Vagina (tissue), 2 donors: ENCODE measurements around the gene ANKRD7. TPM values are rescaled to one million over a fixed set of nuclear protein-coding genes. Genes with fewer than 3 reads are reported as not detected.

ENCODE experiments used
- DNase-seq, 2 donors: peaks; one replicate each; pipeline ENCODE4 v3.0.0-alpha.2; 2017; ENCODE audit errors: extremely low spot score in 2 of 2
- H3K27ac ChIP-seq: fragments of 200-600 bp; sonication (generic); one replicate; pipeline ENCODE4 v1.5.1; 2019
- H3K27me3 ChIP-seq: fragments of 200-600 bp; sonication (generic); one replicate; pipeline ENCODE4 v1.5.1; 2019
- H3K36me3 ChIP-seq, 2 donors: fragments of 200-600 bp; sonication (generic); one replicate each; pipeline ENCODE4 v1.5.1; 2017 to 2019
- H3K4me1 ChIP-seq: fragments of 200-600 bp; sonication (generic); one replicate; pipeline ENCODE4 v1.5.1; 2019
- H3K4me3 ChIP-seq, 2 donors: fragments of 200-600 bp; sonication (generic); 1 replicate in 1 of 2; 2 replicates in 1 of 2; pipeline ENCODE4 v1.5.1; 2016 to 2019
- H3K9me3 ChIP-seq: fragments of 200-600 bp; sonication (generic); one replicate; pipeline ENCODE4 v1.5.1; 2019
- POLR2A ChIP-seq, 2 donors: fragments of 450-650 bp; IDR thresholded peaks; one replicate each; pipeline ENCODE4 v1.6.1; 2017; ENCODE audit warnings: antibody characterized with exemption in 2 of 2, mild to moderate bottlenecking in 2 of 2, moderate library complexity in 2 of 2
- POLR2AphosphoS5 ChIP-seq, 2 donors: sonication (generic); formaldehyde crosslinking; IDR thresholded peaks; one replicate each; pipeline ENCODE4 v1.9.0; 2017; ENCODE audit warnings: antibody characterized with exemption in 2 of 2, mild to moderate bottlenecking in 2 of 2, low read depth in 1 of 2; ENCODE audit not compliant: insufficient read depth in 1 of 2
- intact Hi-C: fragments of 100-400 bp; cut with DNase I; formaldehyde crosslinking; loops from one replicate; pipeline ENCODE4 v1.15.1; 2023
- total RNA-seq: library from RNA; depleted of rRNA; stranded (reverse); fragments of >200 nt; gene quantifications from one replicate; pipeline ENCODE4 v1.2.3, GENCODE V29; 2016
- TF ChIP-seq, protein P1 (sequence below), 3 experiments: fragments of 450-650 bp in 2 of 3; fragments of 200-600 bp in 1 of 3; sonication (generic) in 1 of 3; IDR thresholded peaks; one replicate each; pipeline ENCODE4 v1.5.1; 2017 to 2019; ENCODE audit warnings: antibody characterized with exemption in 3 of 3, mild to moderate bottlenecking in 2 of 3, moderate library complexity in 2 of 3

The ANKRD7 gene, protein sequence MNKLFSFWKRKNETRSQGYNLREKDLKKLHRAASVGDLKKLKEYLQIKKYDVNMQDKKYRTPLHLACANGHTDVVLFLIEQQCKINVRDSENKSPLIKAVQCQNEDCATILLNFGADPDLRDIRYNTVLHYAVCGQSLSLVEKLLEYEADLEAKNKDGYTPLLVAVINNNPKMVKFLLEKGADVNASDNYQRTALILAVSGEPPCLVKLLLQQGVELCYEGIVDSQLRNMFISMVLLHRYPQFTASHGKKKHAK
- total RNA-seq, result 1.5 TPM

DNA sequence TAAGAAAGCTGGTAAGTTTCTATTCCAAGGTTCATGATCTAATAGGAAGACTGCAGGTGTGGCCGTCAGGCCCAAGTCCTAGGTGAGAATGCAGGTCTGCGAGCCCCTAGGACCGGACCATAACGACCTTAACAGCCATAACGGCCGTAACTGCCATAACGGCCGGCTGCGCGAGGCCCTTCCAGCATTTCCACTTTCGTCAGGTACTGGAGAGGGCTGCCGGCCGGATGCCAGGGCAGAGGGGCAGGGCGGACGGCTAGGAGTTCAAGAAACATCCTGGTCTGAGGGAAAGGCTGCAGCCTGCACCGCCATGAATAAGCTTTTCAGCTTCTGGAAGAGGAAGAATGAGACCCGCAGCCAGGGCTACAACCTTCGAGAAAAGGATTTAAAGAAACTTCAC lies at the start of gene ANKRD7:
ANKRD7 (plus strand) TSS at position 184 of the 400 bp plus-strand sequence; CDS start at position 311, 127 bp downstream.
- H3K27ac ChIP-seq, result no peak within 1 kb of the TSS
- H3K4me1 ChIP-seq, result no peaks in the 10 kb centered on the region
- H3K27me3 ChIP-seq, result no peaks in the 10 kb centered on the region
- no peaks in the 10 kb centered on the region for H3K9me3 ChIP-seq
- intact Hi-C loops, result no loop called here
- no peak for TF ChIP-seq POLR2AphosphoS5 (IDR thresholded peaks at IDR 0.05; ENCODE audit: insufficient read depth in 1 of 2, low read depth in 1 of 2)
- TF ChIP-seq, protein P1, sequence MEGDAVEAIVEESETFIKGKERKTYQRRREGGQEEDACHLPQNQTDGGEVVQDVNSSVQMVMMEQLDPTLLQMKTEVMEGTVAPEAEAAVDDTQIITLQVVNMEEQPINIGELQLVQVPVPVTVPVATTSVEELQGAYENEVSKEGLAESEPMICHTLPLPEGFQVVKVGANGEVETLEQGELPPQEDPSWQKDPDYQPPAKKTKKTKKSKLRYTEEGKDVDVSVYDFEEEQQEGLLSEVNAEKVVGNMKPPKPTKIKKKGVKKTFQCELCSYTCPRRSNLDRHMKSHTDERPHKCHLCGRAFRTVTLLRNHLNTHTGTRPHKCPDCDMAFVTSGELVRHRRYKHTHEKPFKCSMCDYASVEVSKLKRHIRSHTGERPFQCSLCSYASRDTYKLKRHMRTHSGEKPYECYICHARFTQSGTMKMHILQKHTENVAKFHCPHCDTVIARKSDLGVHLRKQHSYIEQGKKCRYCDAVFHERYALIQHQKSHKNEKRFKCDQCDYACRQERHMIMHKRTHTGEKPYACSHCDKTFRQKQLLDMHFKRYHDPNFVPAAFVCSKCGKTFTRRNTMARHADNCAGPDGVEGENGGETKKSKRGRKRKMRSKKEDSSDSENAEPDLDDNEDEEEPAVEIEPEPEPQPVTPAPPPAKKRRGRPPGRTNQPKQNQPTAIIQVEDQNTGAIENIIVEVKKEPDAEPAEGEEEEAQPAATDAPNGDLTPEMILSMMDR (IDR thresholded peaks at IDR 0.05), result no peak
- no peak for TF ChIP-seq POLR2A (IDR thresholded peaks at IDR 0.05)
- no peak for DNase-seq
- no peaks in the 10 kb centered on the region for H3K36me3 ChIP-seq
- H3K4me3 ChIP-seq, result no peak within 1 kb of the TSS

DNA sequence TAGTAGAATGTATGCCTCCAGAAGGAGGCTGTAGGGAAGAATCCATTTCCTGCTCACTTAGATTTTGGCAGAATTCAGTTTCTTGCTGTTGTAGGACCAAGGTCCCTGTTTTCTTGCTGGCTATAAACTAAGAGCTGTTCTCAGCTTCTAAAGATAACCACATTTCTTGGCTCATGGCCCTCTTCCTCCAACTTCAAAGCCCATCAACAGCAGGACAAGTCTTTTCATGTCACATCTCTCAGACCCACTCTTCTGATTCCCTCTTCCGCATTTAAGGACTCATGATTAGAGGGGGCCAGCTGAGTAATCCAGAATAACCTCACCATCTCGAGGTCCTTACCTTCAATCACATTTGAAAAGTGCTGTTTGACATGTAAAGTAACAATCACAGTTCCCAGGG lies 48.8 kb upstream of the ANKRD7 start:
- no peak for DNase-seq
- H3K9me3 ChIP-seq, result no peaks in the 10 kb centered on the region
- no peaks in the 10 kb centered on the region for H3K27me3 ChIP-seq
- no peaks in the 10 kb centered on the region for H3K4me1 ChIP-seq
- no peaks in the 10 kb centered on the region for H3K36me3 ChIP-seq
- H3K27ac ChIP-seq, result no peak overlapping the region
- no peak overlapping the region for H3K4me3 ChIP-seq
- intact Hi-C loops, result no loop called here
- TF ChIP-seq, protein P1 (IDR thresholded peaks at IDR 0.05), result no peak
- TF ChIP-seq POLR2A (IDR thresholded peaks at IDR 0.05) (no peak), POLR2AphosphoS5 (IDR thresholded peaks at IDR 0.05; ENCODE audit: insufficient read depth in 1 of 2, low read depth in 1 of 2) (no peak)

DNA sequence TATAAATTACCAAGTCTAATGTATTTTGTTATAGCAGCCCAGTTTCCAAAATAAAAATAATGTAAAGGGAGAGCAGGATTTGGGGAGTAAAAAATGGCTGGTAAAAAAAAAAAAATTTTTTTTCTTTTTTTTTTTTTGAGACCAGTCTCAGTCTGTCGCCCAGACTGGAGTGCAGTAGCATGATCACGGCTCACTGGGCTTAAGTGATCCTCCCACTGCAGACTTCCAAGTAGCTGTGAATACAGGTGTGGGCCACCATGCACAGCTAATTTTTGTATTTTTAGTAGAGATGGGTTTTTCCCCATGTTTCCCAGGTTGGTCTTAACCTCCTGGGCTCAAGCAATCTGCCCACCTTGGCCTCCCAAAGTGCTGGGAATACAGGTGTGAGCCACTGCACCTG lies 45.3 kb upstream of the ANKRD7 start:
- DNase-seq, result no peak
- H3K36me3 ChIP-seq, result no peaks in the 10 kb centered on the region
- H3K4me3 ChIP-seq, result no peak overlapping the region
- no peaks in the 10 kb centered on the region for H3K27me3 ChIP-seq
- TF ChIP-seq POLR2AphosphoS5 (IDR thresholded peaks at IDR 0.05; ENCODE audit: insufficient read depth in 1 of 2, low read depth in 1 of 2) (no peak), POLR2A (IDR thresholded peaks at IDR 0.05) (no peak)
- TF ChIP-seq, protein P1 (IDR thresholded peaks at IDR 0.05), result no peak
- no peaks in the 10 kb centered on the region for H3K9me3 ChIP-seq
- peaks cover 7% of the 10 kb centered on the region for H3K4me1 ChIP-seq
- intact Hi-C loops, result no loop called here
- H3K27ac ChIP-seq, result no peak overlapping the region

DNA sequence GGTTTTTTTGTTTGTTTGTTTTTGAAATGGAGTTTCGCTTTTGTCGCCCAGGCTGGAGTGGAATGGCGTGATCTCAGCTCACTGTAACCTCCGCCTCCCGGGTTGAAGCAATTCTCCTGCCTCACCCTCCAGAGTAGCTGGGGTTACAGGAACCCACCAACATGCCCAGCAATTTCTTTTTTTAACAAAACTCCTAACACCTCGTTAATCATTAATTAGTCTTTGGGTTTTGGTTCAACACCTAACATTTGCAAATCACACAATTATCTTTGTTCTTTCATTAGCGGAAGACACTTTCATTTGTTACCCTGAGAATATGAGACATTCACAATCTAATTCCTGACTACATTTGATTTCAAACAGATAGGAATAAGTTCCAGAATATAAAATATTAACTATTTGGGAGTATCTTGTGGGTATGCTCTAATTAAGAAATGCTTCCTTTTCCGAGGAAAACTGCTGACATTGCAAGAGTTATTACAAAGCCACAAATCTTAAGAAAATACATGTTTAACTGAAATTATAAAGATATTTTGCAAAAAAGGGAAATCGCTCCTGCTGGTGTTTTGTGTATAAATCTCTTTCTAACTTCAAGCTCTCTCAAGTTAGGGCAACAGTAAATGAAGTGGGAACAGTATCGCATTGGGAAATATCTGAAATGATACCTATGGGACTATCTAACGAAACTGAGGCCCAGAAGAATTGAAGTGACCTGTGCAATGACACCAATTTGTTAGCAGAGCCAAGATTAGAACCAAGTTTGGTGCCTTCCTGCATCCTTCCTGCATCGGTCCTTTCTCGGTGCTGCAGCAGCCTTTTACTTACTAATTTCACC lies 41.7 kb upstream of the ANKRD7 start:
- peak overlapping the region; percentile 78 for H3K27ac ChIP-seq
- intact Hi-C loops, result no loop called here
- H3K9me3 ChIP-seq, result no peaks in the 10 kb centered on the region
- H3K4me1 ChIP-seq, result peaks cover 37% of the 10 kb centered on the region
- no peak for TF ChIP-seq POLR2A (IDR thresholded peaks at IDR 0.05)
- TF ChIP-seq POLR2AphosphoS5 (IDR thresholded peaks at IDR 0.05; ENCODE audit: insufficient read depth in 1 of 2, low read depth in 1 of 2), result no peak
- TF ChIP-seq, protein P1 (IDR thresholded peaks at IDR 0.05), result no peak
- DNase-seq, result no peak
- H3K36me3 ChIP-seq, result peaks cover 0 to 5% of the 10 kb centered on the region in 2 donors
- no peaks in the 10 kb centered on the region for H3K27me3 ChIP-seq
- H3K4me3 ChIP-seq, result peak overlapping the region; percentile 65 to 76

DNA sequence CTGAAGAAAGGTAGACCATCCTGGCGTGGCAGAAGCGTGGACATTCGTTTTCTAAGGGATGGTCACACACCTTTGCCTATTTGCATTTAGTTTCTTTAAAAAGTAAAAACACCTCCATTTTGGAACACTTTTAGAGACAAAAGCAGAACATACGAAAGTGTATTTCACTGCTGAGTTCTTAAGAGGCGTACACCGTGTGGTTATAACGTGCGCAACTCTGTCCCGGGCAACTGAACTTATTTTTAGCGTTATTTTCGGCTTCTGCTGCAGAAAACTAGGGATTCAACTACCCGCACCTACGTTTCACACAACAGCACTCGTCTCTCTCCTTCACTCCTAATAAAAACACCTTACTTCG lies 41.1 kb upstream of the ANKRD7 start:
- no peaks in the 10 kb centered on the region for H3K9me3 ChIP-seq
- intact Hi-C loops, result no loop called here
- no peak for DNase-seq
- peak overlapping the region; percentile 78 for H3K27ac ChIP-seq
- peak overlapping the region; percentile 65 to 76 for H3K4me3 ChIP-seq
- H3K36me3 ChIP-seq, result peaks cover 0 to 11% of the 10 kb centered on the region in 2 donors
- TF ChIP-seq POLR2AphosphoS5 (IDR thresholded peaks at IDR 0.05; ENCODE audit: insufficient read depth in 1 of 2, low read depth in 1 of 2), result no peak
- TF ChIP-seq, protein P1 (IDR thresholded peaks at IDR 0.05), result no peak
- TF ChIP-seq POLR2A (IDR thresholded peaks at IDR 0.05), result no peak
- H3K27me3 ChIP-seq, result no peaks in the 10 kb centered on the region
- H3K4me1 ChIP-seq, result peaks cover 38% of the 10 kb centered on the region
